Ovary (tissue), 9 donors: ENCODE measurements around the gene GCSH. TPM values are rescaled to one million over a fixed set of nuclear protein-coding genes. Genes with fewer than 3 reads are reported as not detected.
"Not testable (repeated sequence)": the region's sequence is repeated elsewhere in the genome, so short reads cannot be mapped to it uniquely, and the experiment has no call there.

Experiments used
- DNase-seq, 5 donors: peaks; one replicate each; pipeline ENCODE4 v3.0.0-alpha.2; 2019 to 2020
- H3K27ac ChIP-seq, 2 donors: fragments of 200-600 bp; one replicate each; pipeline versions ENCODE4 v1.5.1 to v1.8.0; 2019 to 2022
- H3K27me3 ChIP-seq: fragments of 200-600 bp; one replicate; pipeline ENCODE4 v1.8.0; 2022
- H3K36me3 ChIP-seq: fragments of 200-600 bp; sonication (generic); one replicate; pipeline ENCODE4 v1.5.1; 2019
- H3K4me1 ChIP-seq: one replicate; pipeline ENCODE4 v1.8.1; 2013; ENCODE audit warnings: mild to moderate bottlenecking, moderate library complexity; ENCODE audit not compliant: insufficient read depth
- H3K4me3 ChIP-seq: fragments of 200-600 bp; sonication (generic); one replicate; pipeline ENCODE4 v1.5.1; 2017
- H3K9me3 ChIP-seq, 2 donors: fragments of 200-600 bp in 1 of 2; sonication (generic) in 1 of 2; one replicate each; pipeline versions ENCODE4 v1.5.1 to v1.8.1; 2013 to 2019; ENCODE audit warnings: mild to moderate bottlenecking in 1 of 2, moderate library complexity in 1 of 2
- CTCF ChIP-seq, 3 donors: fragments of 450-650 bp in 2 of 3; fragments of 200-600 bp in 1 of 3; IDR thresholded peaks; one replicate each; pipeline versions ENCODE4 v1.5.1 to v1.8.0; 2016 to 2022; ENCODE audit warnings: antibody characterized with exemption in 3 of 3, mild to moderate bottlenecking in 1 of 3
- EP300 ChIP-seq: sonication (generic); formaldehyde crosslinking; IDR thresholded peaks from one replicate; pipeline ENCODE4 v1.6.1; 2017; ENCODE audit warnings: antibody characterized with exemption
- POLR2A ChIP-seq: fragments of 450-650 bp; IDR thresholded peaks from one replicate; pipeline ENCODE4 v1.6.1; 2017; ENCODE audit warnings: antibody characterized with exemption, mild to moderate bottlenecking, moderate library complexity
- WGBS, 3 donors: extraction: QIAGEN DNeasy Blood & Tissue Kit in 1 of 3; methylation state at CpG; one replicate each; pipeline versions ENCODE4 v1.1.5 to v1.1.7; 2013 to 2017; 5-methylcytosine and 5-hydroxymethylcytosine counted together
- intact Hi-C, 4 donors: fragments of 100-400 bp; cut with DNase I; formaldehyde crosslinking; loops; one replicate each; pipeline versions ENCODE4 v1.11.0 to v1.15.1; 2022 to 2023
- polyA plus RNA-seq, 2 donors: library from polyadenylated mRNA; stranded (reverse); fragments of 200-250 nt in 1 of 2; fragments of 350-450 nt in 1 of 2; fragmentation: Illumina TruSeq in 1 of 2; extraction: RNeasy Lipid Tissue Mini Kit (QIAGEN cat#74804) in 1 of 2; gene quantifications; one replicate each; pipeline ENCODE4 v1.2.3, GENCODE V29; 2013 to 2014
- total RNA-seq, 7 donors: library from RNA; depleted of rRNA in 2 of 7; stranded (reverse); fragments of >200 nt in 2 of 7; fragmentation: NEBNext Ultra II Directional in 3 of 7; extraction: Animal tissue kit (Norgen Biotek cat#: 25700) in 3 of 7; gene quantifications; one replicate each; pipeline versions ENCODE4 v1.1.0 to v1.2.4, GENCODE V29; 2016 to 2023
- donor health status: DM: no; HTN: no; CAD: no; lungs with moderate emphysema.
- donor health status: DM: no; HTN: no; CAD: no.
- donor health status: Bipolar disorder and iron deficiency.
- donor health status: DM: yes; HTN: yes; CAD: no.
- donor health status: DM: no; HTN: no; CAD: no.
- donor health status: DM: yes; HTN: yes; CAD: no.

GCSH gene
- total and polyA plus RNA-seq, 9 donors: 13.7 to 45.0 (median 26.2) TPM

GRCh38 chr16:81117436-81117835 lies 21.2 kb upstream of the GCSH start:
- Histone ChIP-seq H3K9me3 (no peaks in the 10 kb centered on the region), H3K27ac (no peak overlapping the region), H3K27me3 (no peaks in the 10 kb centered on the region), H3K4me3 (no peak overlapping the region), H3K36me3 (no peaks in the 10 kb centered on the region), H3K4me1 (no peaks in the 10 kb centered on the region)
- intact Hi-C loops: no loop called here
- no peak for TF ChIP-seq CTCF (IDR thresholded peaks at IDR 0.05)
- no peak for TF ChIP-seq POLR2A
- no peak for TF ChIP-seq EP300
- 61 to 68% (median 64%) methylated on average over 11 of the region's 11 CpGs for WGBS, 3 donors
- no peak for DNase-seq

GRCh38 chr16:81116285-81116684 lies 20.1 kb upstream of the GCSH start:
- H3K9me3 ChIP-seq: no peaks in the 10 kb centered on the region
- DNase-seq: no peak

GRCh38 chr16:81112453-81112852 lies 16.3 kb upstream of the GCSH start:
- 92 to 94% (median 94%) methylated on average over 4 of the region's 4 CpGs for WGBS, 3 donors
- intact Hi-C loops: no loop called here
- TF ChIP-seq CTCF (IDR thresholded peaks at IDR 0.05) (no peak), POLR2A (no peak), EP300 (no peak)

More at GRCh38 chr16:81116285-81116684, 20.1 kb upstream of the GCSH start:
- intact Hi-C loops: no loop called here
- H3K27ac ChIP-seq: no peak overlapping the region
- 79 to 91% (median 85%) methylated on average over 9 of the region's 9 CpGs for WGBS, 3 donors
- H3K4me3 ChIP-seq: no peak overlapping the region
- H3K4me1 ChIP-seq: no peaks in the 10 kb centered on the region
- no peaks in the 10 kb centered on the region for H3K27me3 ChIP-seq
- TF ChIP-seq EP300 (no peak), CTCF (IDR thresholded peaks at IDR 0.05) (no peak), POLR2A (no peak)
- no peaks in the 10 kb centered on the region for H3K36me3 ChIP-seq

GRCh38 chr16:81109274-81109673 lies 13.1 kb upstream of the GCSH start:
- not testable (repeated sequence) for H3K4me3 ChIP-seq

More at GRCh38 chr16:81112453-81112852, 16.3 kb upstream of the GCSH start:
- no peak for DNase-seq
- Histone ChIP-seq H3K27me3 (no peaks in the 10 kb centered on the region), H3K9me3 (no peaks in the 10 kb centered on the region), H3K27ac (no peak overlapping the region), H3K36me3 (no peaks in the 10 kb centered on the region), H3K4me3 (no peak overlapping the region), H3K4me1 (no peaks in the 10 kb centered on the region)

GRCh38 chr16:81107511-81107910 lies 11.3 kb upstream of the GCSH start:
- no peak overlapping the region for H3K4me3 ChIP-seq
- intact Hi-C loops: no loop called here
- H3K4me1 ChIP-seq: no peaks in the 10 kb centered on the region
- H3K9me3 ChIP-seq: no peaks in the 10 kb centered on the region
- DNase-seq: no peak
- no peak overlapping the region for H3K27ac ChIP-seq
- no peaks in the 10 kb centered on the region for H3K36me3 ChIP-seq
- TF ChIP-seq CTCF (IDR thresholded peaks at IDR 0.05) (no peak), EP300 (no peak), POLR2A (no peak)
- H3K27me3 ChIP-seq: no peaks in the 10 kb centered on the region
- WGBS, 3 donors: 77 to 86% (median 80%) methylated on average over 11 of the region's 11 CpGs

More at GRCh38 chr16:81109274-81109673, 13.1 kb upstream of the GCSH start:
- H3K9me3 ChIP-seq, H3K27ac ChIP-seq, DNase-seq, H3K27me3 ChIP-seq, H3K36me3 ChIP-seq, H3K4me1 ChIP-seq, intact Hi-C loops: not testable (repeated sequence)
- WGBS, 3 donors: 92 to 98% (median 96%) methylated on average over 6 of the region's 6 CpGs
